Spleen (tissue), 7 donors: ENCODE results near the gene WWC1.

Experiments
- CTCF ChIP-seq, 11 experiments: fragments of 200-600 bp in 7 of 11; fragments of 450-650 bp in 4 of 11; sonication (generic) in 4 of 11; IDR thresholded peaks in 8 of 11; conservative IDR thresholded peaks in 3 of 11; 1 replicate in 7 of 11; 2 replicates in 4 of 11; pipeline versions ENCODE4 v1.4.0 to v1.8.0; 2016 to 2021; ENCODE audit warnings: antibody characterized with exemption in 11 of 11, inconsistent platforms in 4 of 11, mild to moderate bottlenecking in 1 of 11
- POLR2AphosphoS5 ChIP-seq, 3 donors: sonication (generic); formaldehyde crosslinking; IDR thresholded peaks; one replicate each; pipeline ENCODE4 v1.5.1; 2017; ENCODE audit warnings: antibody characterized with exemption in 3 of 3
- donor health status: DM: no; HTN: no; CAD: no; lungs with moderate emphysema.
- donor health status: DM: no; HTN: no; CAD: no.
- donor health status: DM: no; HTN: no; CAD: no.

- TF ChIP-seq CTCF (IDR thresholded peaks at IDR 0.05 in 8 of 11, conservative IDR thresholded peaks at IDR 0.05 in 3 of 11) = no peak
- no peak for TF ChIP-seq POLR2AphosphoS5 (IDR thresholded peaks at IDR 0.05)
Observed at GRCh38 chr5:168427224-168427623, 135.8 kb downstream of the WWC1 start.
